ENCODE results near the gene FADS6. TPM values are rescaled to one million over a fixed set of nuclear protein-coding genes. Genes with fewer than 3 reads are reported as not detected.
A peak's percentile ranks its signal among the peaks of the same experiment; 100 is the strongest.

Gene FADS6
- total RNA-seq, 1 donor, result not detected

DNA sequence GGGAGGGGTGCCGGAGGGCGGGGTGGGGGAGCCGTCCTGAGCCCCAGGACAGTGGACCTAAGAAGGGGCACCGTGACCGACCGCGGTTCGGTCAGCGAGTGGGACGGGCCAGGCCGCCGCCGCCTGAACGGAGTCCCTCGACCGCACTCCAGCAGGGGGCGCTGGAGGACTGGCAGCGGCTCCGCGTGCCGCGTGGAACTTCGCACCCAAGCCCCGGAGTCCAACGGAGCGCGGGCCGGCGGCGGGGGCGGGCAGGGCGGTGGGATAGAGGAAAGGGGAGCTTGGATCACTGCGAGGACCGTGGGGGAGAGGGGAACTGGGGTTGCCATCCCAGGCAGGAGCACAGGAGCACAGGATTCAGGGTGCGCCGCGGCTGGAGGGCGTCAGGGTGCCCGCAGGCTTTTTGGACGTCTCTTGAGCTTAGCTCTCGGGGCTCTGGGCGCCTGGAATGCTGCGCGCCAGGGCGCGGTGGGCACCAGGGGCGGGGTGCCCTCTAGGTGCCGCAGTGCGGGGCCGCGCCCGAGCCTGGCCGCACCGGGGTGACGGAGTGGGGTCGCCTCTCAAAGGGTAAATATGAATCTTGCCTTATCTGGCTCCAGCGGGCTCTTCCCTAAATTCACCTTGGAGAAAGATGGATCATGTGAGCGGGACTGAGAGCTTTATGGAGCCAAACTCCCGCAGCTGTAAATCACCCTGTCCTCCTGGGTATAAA is 30.3 kb upstream of the FADS6 start:
- TF ChIP-seq, protein P1, sequence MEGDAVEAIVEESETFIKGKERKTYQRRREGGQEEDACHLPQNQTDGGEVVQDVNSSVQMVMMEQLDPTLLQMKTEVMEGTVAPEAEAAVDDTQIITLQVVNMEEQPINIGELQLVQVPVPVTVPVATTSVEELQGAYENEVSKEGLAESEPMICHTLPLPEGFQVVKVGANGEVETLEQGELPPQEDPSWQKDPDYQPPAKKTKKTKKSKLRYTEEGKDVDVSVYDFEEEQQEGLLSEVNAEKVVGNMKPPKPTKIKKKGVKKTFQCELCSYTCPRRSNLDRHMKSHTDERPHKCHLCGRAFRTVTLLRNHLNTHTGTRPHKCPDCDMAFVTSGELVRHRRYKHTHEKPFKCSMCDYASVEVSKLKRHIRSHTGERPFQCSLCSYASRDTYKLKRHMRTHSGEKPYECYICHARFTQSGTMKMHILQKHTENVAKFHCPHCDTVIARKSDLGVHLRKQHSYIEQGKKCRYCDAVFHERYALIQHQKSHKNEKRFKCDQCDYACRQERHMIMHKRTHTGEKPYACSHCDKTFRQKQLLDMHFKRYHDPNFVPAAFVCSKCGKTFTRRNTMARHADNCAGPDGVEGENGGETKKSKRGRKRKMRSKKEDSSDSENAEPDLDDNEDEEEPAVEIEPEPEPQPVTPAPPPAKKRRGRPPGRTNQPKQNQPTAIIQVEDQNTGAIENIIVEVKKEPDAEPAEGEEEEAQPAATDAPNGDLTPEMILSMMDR (IDR thresholded peaks at IDR 0.05; ENCODE audit: insufficient read depth, low read depth, low read length), result peak; percentile 55
- peak; percentile 30 for DNase-seq (ENCODE audit: low read depth)
- H3K4me3 ChIP-seq (ENCODE audit: low read depth, low read length), result peak overlapping the region; percentile 27

DNA sequence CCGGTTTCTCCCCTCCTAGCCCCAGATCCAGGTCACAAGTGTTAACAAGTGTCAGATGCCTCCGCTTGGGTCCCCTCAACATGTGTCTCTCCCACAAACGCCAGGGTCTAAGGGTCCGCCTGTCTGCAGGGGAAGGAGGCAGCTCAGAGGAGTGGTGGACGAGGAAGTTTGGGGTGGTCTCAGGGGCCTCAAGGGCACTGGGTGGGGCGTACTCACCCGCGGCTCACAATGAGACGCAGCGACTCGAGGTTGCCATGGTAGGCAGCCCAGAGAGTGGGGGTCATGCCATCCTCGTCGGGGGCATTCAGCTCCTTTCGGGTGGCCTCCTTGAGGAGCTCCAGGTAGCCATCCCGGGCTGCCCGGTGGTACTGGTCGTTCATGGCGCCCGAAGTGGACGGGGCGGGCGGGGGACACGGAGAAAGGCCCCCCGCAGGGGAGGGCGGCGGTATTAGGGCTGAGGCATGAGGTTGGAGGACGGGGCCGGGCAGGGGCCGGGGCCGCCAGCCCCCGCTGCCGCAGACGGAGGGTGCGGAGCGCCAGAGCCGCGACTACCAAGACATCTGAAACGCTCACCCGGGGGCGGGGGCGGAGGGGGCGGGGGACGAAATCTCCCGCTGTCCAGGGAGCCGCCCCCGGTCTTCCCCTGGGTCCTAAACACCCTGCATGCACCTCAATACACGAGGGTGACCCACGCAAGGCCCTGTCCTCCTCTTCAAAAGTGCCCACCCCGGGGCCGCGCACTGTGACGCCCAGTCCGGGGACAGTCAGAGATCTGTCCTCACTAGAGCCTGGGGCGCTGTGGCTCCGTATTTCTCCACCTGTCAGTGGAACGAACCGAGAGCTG is 29.5 kb upstream of the FADS6 start, which contains the start of gene USH1G:
Gene USH1G (minus strand): TSS at position 562 of the 844 bp plus-strand sequence. CDS start 182 bp downstream, at position 380.
- H3K4me3 ChIP-seq (ENCODE audit: low read depth, low read length), result peak within 1 kb of the TSS; percentile 27
- DNase-seq (ENCODE audit: low read depth), result no peak

DNA sequence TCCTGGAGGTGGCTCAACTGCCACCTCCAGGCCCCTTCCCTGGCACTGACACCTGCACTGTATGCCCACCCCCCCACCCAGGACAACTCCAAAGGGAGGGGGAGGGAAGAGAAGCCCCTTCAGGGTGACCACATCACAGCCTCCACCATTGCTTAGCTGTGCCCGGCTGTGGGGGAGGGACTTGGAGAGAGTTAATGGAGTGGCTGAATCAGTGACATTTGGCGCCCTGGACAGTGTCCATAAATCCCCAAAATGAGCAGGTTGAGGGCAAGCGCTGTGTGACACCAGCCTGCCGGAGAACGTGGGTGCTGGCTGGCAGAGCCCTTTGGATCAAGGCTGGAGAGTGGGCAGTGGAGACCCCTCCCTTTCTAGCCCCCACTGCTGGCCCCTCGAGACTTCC is 28.7 kb upstream of the FADS6 start:
- TF ChIP-seq, protein P1 (IDR thresholded peaks at IDR 0.05; ENCODE audit: insufficient read depth, low read depth, low read length), result no peak
- no peak for DNase-seq (ENCODE audit: low read depth)

More for the DNA sequence above, 29.5 kb upstream of the FADS6 start, which contains the start of gene USH1G:
- TF ChIP-seq, protein P1 (IDR thresholded peaks at IDR 0.05; ENCODE audit: insufficient read depth, low read depth, low read length), result no peak

DNA sequence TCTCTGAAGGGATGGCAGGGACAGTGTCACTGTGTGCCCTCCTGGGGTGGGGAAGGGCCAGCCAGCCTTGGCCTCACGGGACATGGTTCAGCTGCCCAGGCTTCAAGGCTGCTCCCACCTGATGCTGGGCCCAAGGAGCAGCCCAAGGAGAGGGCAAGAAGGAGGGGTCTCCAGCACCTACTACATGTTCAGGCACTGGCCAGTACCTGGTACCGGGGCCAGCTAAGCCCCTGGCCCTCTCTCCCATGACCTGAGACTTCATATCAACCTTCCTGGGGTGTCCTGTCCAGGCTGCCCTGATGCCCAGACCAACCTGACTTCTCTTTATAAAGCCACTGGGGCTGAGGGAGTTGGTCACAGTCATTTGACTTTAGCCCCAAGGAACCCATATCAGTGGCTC is 28.3 kb upstream of the FADS6 start:
- TF ChIP-seq, protein P1 (IDR thresholded peaks at IDR 0.05; ENCODE audit: insufficient read depth, low read depth, low read length), result no peak
- no peak for DNase-seq (ENCODE audit: low read depth)
- H3K4me3 ChIP-seq (ENCODE audit: low read depth, low read length), result no peak overlapping the region

More for the DNA sequence above, 28.7 kb upstream of the FADS6 start:
- no peak overlapping the region for H3K4me3 ChIP-seq (ENCODE audit: low read depth, low read length)

DNA sequence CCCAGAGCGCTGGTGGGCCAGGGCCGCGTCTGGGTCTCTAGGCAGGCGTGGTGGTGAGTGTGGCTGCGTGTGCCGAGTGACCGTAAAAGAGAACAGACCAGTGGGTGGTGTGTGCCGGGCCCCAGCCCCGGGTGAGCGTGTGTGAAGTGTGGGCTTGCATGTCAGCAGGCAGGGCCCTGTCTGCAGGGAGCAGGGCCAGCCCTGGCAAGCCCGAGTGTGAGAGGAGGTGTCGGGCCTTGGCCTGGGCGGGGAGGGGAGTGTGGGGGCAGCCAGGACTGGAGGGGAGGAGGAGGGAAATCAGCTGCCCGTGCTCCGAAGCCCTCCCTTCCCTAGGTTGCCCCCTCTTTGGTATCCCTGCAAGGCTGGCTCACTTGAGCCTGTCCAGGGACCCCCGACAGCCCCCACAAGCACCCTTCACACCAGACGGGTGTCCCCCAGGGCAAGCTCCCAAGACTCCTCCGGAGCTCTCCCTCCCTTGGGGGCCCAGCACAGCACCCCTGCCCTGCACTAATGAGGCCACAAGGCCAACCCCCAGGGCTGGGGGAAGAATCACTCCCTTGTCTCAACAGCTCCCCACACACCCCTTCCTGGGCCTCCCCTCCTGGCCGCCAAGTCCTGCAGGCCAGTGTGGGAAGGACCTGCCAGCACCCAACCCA is 27.7 kb upstream of the FADS6 start:
- H3K4me3 ChIP-seq (ENCODE audit: low read depth, low read length), result no peak overlapping the region
- TF ChIP-seq, protein P1 (IDR thresholded peaks at IDR 0.05; ENCODE audit: insufficient read depth, low read depth, low read length), result no peak
- DNase-seq (ENCODE audit: low read depth), result no peak

DNA sequence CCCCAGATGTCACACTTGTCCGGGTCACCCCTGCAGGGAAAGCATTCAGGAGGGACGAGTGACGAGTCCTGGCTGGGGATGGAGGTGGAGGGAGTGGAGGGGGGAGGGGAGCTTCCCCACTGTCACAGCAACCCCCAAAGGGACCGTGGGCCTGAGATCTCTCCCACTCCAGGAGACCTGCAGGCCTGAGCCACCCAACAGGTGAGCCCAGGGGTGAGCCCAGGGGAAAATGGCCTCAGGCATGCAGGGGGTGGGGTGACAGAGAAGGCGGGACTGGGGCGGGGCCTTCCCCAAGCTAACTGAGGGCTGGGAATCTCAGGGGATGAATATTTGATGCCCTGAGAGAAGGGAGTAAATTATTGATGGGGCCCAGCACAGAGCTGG is 27.2 kb upstream of the FADS6 start:
- DNase-seq (ENCODE audit: low read depth), result no peak
- no peak overlapping the region for H3K4me3 ChIP-seq (ENCODE audit: low read depth, low read length)
- TF ChIP-seq, protein P1 (IDR thresholded peaks at IDR 0.05; ENCODE audit: insufficient read depth, low read depth, low read length), result no peak

All from fibroblast of villous mesenchyme (primary cell).